Gastrocnemius medialis (tissue), 4 donors: ENCODE data around the gene TBL1X.

Experiments used
- CTCF ChIP-seq, 5 experiments: fragments of 450-650 bp in 3 of 5; fragments of 200-600 bp in 2 of 5; sonication (generic) in 2 of 5; IDR thresholded peaks in 4 of 5; conservative IDR thresholded peaks in 1 of 5; 1 replicate in 4 of 5; 2 replicates in 1 of 5; pipeline ENCODE4 v1.5.1; 2016 to 2019; ENCODE audit warnings: antibody characterized with exemption in 5 of 5, mild to moderate bottlenecking in 3 of 5, moderate library complexity in 3 of 5
- POLR2A ChIP-seq, 2 donors: fragments of 450-650 bp; IDR thresholded peaks; one replicate each; pipeline ENCODE4 v1.6.1; 2017; ENCODE audit warnings: antibody characterized with exemption in 2 of 2, mild to moderate bottlenecking in 2 of 2, moderate library complexity in 2 of 2

DNA sequence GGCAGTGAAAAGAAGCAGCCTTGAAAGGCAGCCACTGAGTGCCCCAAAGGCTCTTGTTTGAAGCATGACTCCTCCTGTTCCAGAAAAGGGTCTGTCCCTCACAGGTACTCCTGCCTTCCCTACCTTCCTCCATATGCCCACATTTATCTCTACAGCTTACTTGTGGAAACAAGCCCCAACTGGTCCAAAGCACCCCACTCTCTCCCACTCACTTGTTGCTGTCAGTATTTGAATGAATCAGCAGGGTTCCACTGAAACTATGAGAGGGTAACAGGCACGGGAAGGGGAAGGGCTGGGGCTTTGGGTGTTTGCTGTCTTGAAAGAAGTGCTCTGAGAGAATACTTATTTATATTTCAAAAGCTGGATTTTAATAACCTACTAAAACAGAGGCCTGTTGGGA lies 265.9 kb downstream of the TBL1X start:
- TF ChIP-seq CTCF (IDR thresholded peaks at IDR 0.05 in 4 of 5, conservative IDR thresholded peaks at IDR 0.05 in 1 of 5) (no peak), POLR2A (IDR thresholded peaks at IDR 0.05) (no peak)
